GM19455 (cell line): Measurements from ENCODE around the gene DENND2A.
A peak's percentile ranks its signal among the peaks of the same experiment; 100 is the strongest.
"Not testable (repeated sequence)": the region's sequence is repeated elsewhere in the genome, so short reads cannot be mapped to it uniquely, and the experiment has no call there.

Experiments used
- ATAC-seq: cut with Tn5 transposase; IDR thresholded peaks from one replicate; pipeline ENCODE4 v1.9.1; 2021; ENCODE audit not compliant: unreplicated experiment

The DENND2A gene

DNA sequence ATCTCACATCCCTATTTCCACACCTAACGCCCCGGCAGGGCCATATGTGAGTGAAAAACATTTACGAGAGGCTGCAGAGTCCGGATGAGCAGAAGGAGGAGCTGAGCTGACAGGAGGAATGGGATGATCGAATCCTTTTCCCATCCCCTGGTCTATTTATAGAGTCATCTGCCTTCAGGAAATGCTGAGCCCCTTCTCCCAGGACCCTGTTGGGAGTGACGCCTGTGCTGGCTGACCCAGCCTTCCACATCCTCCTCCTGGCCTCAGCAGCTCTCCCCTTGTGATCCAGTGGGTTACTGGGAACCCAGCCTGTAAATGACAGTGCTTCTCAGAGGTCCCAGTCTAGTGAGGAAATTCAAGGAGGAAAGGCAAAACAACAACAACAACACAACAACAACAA is 16.6 kb downstream of the DENND2A start:
- no peak for ATAC-seq

DNA sequence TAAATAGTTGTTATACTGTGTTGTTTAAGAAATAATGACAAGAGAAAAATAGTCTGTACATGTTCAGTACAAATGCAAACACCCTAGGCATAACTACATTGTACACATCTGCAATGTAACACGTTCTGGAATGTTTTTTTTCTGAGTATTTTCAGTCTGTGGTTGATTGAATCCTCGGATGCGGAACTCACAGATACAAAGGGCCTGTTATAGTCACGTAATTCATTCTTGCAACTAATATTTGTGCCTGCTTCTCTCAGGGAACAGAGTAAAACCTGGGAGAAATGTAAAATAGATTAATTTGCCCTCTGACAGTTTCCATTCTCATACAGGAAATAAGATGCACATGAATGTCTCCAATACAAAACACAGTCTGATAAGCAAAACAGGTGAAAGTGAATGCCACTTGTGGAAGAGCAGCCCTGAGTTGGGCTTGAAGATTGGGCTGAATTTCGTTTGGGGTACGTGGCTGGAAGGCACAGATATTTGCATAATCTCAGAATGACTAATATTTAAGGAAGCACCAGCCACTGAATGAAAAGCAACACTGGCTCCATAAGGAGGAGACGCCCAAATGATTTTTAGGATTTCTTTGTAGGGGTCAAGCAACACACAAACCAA is 19.1 kb downstream of the DENND2A start:
- ATAC-seq: peak; percentile 64

DNA sequence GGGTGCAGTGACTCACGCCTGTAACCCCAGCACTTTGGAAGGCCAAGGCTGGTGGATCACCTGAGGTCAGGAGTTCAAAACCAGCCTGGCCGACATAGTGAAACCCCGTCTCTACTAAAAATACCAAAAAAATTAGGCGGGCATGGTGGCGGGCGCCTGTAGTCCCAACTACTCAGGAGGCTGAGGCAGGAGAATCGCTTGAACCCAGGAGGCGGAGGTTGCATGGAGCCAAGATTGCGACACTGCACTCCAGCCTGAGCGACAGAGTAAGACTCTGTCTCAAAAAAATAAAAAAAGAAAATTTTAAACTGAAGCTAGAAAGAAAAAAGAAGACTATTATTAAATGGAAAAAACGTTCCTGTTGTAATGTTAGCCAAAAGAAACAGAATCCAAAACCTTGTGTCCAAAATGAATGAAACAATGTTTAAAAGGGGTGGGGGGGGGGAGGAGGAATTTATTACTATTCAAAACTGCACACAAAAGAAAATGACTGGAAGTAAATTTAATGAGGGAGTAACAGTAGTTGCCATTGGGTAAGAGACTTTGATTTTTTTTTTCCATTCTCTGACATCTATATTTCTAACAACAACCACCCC is 20.6 kb downstream of the DENND2A start:
- ATAC-seq: not testable (repeated sequence)

DNA sequence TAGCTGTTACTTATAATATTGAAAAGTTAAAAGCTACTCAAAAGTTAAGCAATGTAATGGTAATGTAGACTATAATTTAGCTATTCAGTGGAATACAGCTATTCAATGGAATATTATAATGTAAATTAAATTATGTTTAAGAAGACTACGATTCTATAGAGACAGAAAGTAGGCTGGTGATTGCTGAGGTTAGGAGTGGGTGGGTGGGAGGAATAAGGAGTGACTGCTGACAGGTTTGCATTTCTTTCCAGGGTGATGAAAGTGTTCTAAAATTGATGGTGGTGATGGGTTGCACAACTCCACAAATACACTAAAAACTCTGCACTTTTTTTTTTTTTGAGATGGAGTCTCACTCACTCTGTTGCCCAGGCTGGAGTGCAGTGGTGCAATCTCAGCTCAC is 21.4 kb downstream of the DENND2A start:
- ATAC-seq: no peak

DNA sequence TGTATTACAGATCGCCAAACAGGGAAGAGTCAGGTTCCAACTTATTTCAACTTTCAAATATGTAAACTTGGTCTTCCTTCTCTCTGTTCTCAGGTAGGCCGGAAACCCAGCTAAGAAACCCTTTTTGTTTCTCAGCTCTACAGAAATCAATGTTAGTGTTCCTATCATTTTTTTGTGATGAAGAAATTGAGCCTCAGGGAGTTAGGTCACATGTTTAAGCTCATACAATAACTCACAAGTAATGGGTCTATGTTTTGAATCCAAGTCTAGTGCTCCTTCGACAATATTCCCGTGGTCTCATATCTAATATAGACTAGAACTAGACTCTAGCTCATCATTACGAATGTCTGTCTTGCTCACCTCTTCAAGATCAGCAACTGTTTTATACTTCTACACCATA is 22.3 kb downstream of the DENND2A start:
- no peak for ATAC-seq

DNA sequence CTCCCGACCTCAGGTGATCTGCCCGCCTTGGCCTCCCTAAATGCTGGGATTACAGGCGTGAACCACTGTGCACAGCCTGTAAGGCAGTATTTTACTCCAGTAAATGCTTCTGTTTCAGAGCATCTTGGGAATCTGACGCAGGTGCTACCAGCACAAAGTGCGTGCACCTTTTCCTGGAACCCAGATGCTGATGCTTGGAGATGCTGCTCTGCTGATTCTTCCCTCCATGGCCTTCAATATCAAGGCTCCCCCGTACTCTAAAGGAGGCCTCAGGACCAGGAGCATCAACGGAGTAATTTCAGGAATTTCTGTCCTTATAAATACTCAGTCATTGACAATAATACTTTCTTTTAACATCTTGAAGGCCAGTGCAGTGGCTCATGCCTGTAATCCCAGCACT is 23.5 kb downstream of the DENND2A start:
- ATAC-seq: no peak

DNA sequence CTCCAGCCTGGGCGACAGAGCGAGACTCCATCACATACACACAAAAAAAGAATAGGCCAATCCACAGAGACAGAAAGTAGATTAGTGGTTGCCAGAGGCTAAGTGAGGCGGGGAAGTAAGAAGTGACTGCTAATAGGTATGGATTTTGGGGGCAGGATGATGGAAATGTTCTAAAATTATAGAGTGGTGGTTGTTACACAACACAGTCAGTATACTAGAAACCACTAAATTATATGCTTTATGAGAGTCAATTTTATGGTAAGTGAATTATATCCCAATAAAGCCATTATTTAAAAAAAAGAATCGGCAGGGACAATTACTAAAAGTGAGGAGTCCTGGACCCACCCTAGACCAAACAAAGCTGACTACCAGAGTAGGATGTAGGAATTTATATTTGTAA is 24.3 kb downstream of the DENND2A start:
- no peak for ATAC-seq

DNA sequence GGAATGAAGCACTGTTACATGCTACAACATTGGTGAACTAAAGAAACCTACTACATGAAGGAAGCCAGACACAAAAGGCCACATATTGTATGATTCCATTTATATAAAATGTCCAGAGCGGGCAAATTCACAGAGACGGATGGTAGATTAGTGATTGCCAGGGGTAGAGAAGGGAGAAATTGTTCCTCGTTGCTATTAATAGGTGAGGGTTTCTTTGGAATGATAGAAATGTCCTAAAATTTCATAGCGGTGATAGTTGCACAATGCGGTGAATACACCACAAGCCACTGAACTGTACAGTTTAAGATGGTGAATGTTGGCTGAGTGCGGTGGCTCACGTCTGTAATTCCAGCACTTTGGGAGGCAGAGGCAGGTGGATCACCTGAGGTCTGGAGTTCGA is 29.0 kb downstream of the DENND2A start:
- ATAC-seq: no peak

DNA sequence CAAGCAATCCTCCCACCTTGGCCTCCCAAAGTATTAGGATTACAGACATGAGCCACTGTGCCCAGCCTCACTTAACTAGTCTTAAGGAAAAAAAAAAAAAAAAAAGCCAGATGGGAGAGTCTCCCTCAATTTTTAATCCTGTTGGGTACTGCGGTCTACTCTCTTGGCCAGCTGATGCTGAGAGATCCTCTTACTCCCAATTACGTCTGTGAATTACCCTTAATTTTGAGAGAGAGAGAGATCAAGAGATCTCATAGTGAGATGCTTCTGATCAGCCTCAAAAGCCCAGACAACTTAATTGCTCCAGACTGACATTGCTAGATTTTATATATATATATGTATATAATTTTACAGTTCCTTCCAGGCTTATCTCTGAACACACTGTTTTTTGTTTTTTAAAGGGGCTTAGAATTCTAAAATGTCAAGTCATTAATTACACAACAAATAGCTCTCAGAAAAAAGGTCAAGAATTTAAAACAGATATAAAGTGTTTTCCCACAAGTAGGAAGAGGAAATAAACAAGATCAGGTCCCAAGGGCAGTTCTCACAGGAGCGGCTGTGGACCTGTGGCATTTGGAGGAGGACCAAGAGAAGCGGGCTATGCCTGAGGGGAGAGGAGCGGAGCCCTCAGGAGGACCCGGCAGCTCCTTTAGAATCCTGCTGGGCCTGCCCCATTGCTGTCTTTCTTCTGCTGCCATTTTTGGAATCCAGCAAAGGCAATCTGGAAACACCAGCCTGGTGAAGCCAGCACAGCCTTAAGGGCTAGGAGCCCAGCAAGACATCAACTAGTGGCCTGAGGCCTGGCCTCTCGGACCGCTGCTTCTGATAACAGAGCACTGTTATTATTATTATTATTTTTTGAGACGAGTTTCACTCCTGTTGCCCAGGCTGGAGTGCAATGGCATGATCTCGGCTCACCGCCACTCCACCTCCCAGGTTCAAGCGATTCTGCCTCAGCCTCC is 30.1 kb downstream of the DENND2A start:
- ATAC-seq: no peak

DNA sequence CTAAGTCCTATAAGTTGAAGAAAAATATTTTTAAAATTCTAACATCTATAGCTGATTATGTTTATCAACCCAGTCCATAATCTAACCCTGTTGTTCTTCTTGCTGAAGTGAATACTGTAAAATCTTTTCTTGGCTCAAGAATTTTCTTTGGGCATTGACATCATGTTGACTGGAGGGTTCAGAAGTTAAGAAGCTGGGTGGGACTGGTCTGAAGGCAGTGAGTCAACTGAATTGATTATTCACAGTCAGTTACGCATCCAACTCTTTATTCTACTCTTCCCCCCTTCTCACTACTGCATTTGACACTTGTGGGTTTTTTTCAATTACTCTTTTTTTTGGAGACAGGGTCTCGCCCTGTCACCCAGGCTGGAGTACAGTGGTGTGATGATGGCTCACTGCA is 31.0 kb downstream of the DENND2A start:
- no peak for ATAC-seq

DNA sequence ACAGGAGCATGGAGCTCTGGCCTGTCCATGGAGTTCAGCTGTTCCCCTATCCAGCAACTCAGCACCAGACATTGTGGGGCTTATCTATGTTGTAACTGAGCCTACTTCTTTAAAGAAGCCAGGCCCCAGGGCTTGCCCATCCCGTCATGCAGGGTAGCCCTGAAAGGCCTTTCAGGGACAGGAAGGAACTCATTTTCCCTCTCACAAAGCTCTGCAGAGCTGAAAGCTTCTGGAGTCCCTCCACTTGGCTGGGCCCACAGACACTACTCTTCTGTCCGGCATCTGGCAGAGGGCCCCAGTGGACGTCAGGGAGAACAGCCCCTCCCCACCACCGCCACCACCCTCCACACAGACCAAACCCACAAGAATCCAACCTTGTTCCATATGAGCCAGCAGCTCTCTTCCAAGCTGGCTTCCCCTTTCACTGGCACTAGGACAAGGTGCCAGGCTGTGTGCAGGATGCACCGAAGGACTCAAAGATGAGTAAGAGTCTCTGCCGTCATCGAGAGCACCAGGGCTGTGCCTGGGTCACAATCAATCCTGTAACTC is 33.1 kb downstream of the DENND2A start:
- ATAC-seq: no peak

DNA sequence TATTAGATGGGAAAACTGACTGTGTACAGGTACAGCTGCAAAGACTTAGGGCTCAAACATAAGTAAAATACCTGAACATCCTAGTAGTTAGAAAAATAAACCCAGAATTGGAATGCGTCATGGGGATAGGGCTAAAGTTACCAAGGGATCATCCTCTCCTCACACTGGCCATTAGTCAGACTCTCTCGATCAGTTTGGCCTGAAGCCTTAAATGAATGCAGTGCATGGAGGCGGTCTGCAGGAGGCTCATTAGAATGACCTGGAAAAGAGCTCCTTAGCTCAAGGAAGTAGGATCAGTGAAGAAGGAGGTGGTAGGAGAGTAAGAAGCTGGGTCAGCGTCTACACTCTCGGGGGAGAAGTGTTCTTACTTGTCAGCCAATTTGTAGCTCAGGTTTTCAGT is 35.3 kb downstream of the DENND2A start:
- ATAC-seq: no peak

DNA sequence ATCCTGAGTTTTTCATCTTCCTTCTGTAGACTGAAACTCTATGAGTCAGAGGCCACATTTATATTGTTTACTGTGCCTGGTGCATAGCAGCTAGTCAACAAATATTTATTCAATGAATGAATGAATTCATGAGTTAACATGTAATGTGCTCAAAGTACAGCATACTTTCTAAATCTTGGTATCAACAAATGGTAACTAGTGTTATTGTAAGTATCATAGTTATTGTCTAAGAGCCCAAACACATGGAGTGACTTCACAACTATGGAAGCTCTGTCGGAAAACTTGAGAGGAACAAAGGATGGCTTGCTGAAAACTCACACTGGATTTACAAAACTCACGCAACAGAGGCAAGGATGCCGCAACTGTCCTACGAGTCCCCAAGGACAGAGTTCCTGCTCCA is 35.9 kb downstream of the DENND2A start:
- no peak for ATAC-seq

DNA sequence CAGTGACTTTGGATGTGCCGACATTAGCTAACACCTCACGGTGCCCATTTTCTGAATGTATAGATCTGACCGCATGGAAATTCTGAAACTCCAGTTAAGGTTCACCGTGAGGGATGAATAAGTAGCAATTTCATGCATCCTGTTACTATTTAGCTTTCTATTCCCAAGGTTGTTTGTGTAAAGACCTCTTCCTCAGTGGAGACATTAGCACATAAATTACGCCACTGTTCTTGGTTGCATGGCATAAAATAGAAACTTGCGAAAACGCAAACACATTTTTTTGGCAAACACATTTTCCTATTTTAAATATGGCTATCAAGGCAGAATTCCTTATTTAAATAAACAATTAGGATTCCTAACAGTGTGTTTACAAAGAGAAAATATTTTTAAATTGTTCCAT is 36.5 kb downstream of the DENND2A start:
- ATAC-seq: no peak

DNA sequence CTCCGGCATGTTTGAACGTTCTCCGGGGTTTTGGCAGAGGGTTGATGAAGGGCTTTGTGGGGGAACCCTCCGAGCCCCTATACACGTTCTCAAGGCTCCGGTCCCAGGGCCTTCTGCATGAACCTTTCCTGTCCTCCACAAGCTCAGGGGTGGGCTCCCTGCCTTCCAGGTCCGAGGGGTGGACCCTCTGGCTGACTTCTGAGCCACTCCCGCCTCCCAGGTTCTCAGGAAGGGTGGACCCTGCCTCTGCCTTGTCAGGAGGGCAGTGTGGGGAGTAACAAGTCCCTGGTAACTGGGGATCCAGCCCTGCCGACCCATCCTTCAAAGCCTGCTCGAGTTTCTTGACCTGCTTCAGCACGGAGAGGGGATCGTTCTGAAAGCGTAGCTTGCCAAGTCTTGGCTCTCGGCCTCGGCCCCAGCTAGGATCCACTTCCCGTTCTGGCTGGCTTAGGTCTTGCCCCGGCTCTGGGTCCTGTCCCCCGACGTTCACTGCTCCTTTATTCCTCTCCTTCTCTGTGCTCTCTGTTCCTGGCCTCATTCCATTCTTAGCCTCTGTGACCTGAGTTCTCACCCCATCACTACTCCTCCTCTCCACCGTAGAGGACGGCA is 38.9 kb downstream of the DENND2A start:
- ATAC-seq: no peak

DNA sequence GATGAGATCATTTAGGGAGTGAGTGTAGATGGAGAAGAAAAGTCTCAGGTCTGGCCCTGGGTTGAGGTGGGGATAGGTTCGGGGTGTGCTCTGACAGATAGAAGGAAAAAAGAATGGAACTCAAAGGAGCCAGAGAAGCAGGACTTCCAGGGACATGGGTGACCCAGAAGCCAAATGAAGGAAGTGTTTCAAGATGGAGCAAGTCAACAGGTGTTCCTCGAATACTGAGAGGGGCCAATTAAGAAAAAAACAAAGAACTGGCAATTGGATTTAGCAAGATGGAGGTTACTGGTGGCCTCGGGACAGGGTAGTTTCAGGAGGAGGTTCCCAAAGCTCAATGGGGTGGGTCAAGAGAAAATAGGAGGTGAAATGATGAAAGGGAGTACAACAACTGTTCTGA is 40.3 kb downstream of the DENND2A start:
- ATAC-seq: no peak

DNA sequence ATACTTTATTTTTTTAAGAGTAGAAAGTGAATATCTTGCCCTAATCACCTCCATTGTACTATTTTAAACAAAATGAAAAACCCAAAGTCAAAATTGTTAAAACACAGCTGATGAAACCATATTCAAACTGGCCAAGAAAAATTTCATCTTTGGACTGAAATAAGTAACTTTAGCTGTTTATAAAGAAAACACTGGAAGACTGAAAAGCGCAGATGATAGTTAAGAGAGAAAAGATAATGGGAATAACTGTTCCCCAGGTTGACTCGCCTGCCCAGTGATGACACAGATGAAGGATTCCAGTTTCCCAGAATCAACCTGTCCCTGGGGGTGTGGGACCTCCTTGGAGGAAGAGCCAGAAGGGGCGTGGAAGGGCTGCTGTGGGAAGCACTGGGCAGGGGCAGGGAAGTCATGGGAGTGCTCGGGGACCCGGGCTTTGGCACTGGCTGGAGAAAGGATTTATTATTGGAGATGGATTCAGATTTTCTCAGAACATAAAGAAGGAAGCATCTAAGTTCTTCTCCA is 43.1 kb downstream of the DENND2A start:
- no peak for ATAC-seq

DNA sequence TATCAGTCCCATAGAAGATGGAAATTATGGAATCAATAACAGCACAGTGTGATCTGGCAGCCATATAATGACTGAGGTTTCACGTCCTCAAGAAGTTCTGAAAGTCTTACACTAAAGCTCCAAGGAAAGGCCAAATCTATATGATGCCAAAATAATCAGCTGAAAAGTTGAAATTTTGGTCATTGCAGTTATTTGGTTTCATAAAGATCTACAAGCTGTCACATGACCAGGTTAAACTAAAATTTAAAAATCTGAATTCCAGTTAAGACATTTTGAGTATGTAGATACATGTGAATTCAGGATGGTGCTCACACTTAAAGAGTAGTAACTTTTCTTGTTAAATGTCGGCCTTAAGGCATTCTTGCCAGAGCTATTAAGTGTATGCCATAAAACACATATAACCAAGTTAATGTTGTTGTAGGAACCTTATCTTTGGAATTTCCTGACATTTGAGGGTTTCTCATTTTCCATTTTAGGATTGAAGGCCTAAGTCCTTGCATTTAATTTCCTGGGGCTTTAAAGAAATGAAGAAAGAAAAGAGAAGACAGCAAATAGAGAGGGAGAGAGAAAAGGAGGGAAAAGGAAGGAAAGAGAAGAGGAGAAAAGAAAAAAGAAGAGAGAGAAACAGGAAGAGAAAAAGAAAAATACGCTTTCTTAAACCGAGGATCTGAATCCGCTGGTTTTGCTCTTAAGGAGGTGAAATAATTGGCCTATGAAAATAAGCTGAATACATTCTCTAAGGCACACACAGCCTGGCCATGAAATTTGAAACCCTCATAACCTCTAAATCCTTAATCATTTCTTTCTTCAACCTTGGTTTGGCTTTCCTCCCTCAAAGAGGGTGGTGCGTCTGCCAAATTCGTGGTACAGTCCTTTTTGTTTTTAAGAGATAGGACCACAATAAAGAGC is 43.8 kb downstream of the DENND2A start:
- ATAC-seq: no peak

DNA sequence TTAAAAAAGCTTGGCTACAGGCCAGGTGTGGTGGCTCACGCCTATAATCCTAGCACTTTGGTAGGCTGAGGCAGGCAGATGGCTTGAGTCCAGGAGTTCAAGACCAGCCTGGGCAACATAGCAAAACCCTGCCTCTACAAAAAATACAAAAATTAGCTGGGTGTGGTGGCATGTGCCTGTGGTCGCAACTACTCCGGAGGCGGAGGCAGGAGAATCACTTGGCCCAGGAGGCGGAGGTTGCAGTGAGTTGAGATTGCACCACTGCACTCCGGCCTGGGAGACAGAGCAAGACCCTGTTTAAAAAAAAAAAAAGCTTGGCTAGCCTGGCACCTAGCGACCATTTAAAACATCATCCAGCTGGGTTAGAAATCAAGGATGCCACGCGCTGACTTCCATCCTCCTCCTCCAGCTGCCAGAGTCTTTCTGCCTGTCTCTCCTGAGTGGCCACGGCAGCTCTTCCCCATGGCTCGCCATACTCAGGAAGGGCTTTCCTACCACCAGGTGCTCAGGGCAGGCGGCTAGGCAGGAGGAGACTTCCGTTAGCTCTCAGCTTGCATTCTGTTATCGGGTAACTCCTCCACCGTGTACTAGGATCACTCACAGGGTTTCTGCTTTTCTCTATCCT is 45.0 kb downstream of the DENND2A start:
- no peak for ATAC-seq
